Activated naive CD8-positive, alpha-beta T cell treated with anti-CD3 and anti-CD28 coated beads for 36 hours (primary cell): ENCODE measurements around the gene ZNF576. TPM values are rescaled to one million over a fixed set of nuclear protein-coding genes. Genes with fewer than 3 reads are reported as not detected.
"Not testable (repeated sequence)": the region's sequence is repeated elsewhere in the genome, so short reads cannot be mapped to it uniquely, and the experiment has no call there.

Experiments
- DNase-seq: peaks from one replicate; pipeline ENCODE4 v3.0.0; 2021
- H3K27ac Mint-ChIP-seq: one replicate; pipeline ENCODE4 v1.8.0; 2022; ENCODE audit warnings: mild to moderate bottlenecking, moderate library complexity, mixed read lengths
- H3K27me3 Mint-ChIP-seq: one replicate; pipeline ENCODE4 v1.8.0; 2022; ENCODE audit warnings: mild to moderate bottlenecking, mixed read lengths
- H3K36me3 Mint-ChIP-seq: one replicate; pipeline ENCODE4 v1.8.0; 2021; ENCODE audit warnings: mild to moderate bottlenecking, mixed read lengths
- H3K4me1 Mint-ChIP-seq: one replicate; pipeline ENCODE4 v1.8.0; 2021; ENCODE audit warnings: mixed read lengths
- H3K4me3 Mint-ChIP-seq: one replicate; pipeline ENCODE4 v1.8.0; 2022; ENCODE audit warnings: mild to moderate bottlenecking, moderate library complexity, mixed read lengths
- H3K9me3 Mint-ChIP-seq: one replicate; pipeline ENCODE4 v1.8.0; 2022; ENCODE audit warnings: mixed read lengths
- total RNA-seq, 2 experiments: library from RNA; stranded (reverse); gene quantifications; one replicate each; pipeline ENCODE4 v1.2.3, GENCODE V29; 2021

ZNF576 gene
- total RNA-seq, 2 experiments from 2014 or later: 11.7 to 14.9 TPM

DNA sequence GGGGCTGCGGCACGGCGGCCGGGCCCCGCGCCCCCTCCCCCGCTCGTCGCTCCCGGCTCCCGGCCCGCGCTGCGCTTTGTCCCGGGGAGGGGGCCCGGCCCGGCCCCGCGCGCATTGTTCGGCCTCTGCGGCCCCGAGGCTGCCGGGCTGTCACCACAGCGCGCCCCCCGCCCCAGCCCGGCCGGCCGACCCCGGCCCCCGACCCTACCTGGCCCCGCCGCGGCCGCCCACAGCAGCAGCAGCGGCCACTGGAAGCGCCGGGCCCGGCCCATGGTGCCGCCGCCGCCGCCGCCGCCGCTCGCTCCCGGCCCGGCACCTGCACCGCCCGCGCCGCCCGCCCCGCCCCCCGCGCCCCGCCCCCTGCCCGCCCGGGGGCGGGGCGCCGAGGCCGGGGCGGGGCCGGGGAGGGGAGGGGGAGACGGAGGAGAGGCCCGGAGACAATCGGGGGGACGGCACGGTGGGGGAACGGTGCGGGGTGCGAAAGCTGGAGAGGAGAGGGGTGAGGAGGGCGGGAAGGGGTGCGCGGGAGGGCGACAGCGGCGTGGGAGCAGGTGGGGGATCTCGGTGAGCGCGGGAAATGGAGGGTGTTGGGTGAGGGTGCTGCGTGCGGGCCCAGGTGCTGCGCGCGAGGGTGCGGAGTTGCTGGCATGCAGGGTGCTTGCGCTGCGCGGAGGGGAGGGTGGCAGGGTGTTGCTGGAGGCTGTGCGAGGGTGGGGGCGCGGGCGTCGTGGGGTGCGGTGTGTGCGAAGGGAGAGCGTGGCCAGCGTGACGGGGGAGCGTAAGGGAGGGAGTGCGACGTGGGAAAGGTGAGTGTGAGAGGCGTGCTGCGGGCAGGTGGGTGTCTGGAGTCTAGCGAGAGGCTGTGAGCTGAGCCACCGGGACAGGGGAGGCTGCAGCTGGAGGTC is 43.4 kb downstream of the ZNF576 start, which contains the start of gene CADM4:
Gene CADM4 (minus strand): TSS at position 332 of the 905 bp plus-strand sequence. CDS start 60 bp downstream, at position 272.
- no peaks in the 10 kb centered on the region for H3K9me3 Mint-ChIP-seq
- no peaks in the 10 kb centered on the region for H3K36me3 Mint-ChIP-seq
- peak; percentile 34 for DNase-seq
- H3K27ac Mint-ChIP-seq: no peak within 1 kb of the TSS
- peaks cover 4% of the 10 kb centered on the region for H3K4me1 Mint-ChIP-seq
- peak within 1 kb of the TSS; percentile 75 for H3K4me3 Mint-ChIP-seq
- peaks cover 57% of the 10 kb centered on the region for H3K27me3 Mint-ChIP-seq

DNA sequence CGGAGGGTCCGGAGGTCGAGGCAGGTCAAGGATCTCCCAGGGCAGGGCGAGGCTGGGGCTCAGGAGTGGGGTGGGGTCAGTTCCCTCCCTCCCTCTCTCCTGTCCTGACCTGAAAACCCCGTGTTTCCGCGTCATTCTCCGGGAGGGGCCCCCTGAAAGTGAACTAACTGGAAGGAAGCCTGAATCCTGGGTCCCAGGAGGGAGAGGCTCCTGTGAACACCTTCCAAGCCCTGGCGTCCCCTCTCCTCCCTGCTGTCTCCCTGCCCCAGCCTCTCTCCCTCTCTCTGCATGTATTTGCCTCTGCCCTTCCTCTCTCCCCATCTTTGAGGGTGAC is 44.0 kb downstream of the ZNF576 start:
- Mint-ChIP-seq H3K4me1 (peaks cover 4% of the 10 kb centered on the region), H3K27me3 (peaks cover 51% of the 10 kb centered on the region), H3K27ac (no peak overlapping the region), H3K36me3 (no peaks in the 10 kb centered on the region), H3K4me3 (peak overlapping the region; percentile 71), H3K9me3 (no peaks in the 10 kb centered on the region)
- DNase-seq: no peak

DNA sequence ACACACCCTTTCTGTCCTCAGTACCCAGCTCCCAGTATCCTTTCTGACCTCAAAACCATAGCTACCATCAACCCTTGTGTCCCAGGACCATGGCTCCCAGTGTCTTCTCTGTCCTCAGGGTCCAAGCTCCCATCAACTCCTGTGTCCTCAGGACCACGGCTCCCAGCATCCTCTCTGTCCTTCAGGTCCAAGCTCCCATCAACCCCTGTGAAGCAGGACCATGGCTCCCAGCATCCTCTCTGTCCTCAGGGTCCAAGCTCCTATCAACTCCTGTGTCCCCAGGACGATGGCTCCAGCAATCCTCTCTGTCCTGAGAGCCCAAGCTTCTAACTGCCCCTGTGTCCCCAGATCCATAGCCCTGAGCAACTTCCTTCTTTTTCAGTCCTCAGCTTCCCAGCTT is 44.9 kb downstream of the ZNF576 start:
- Mint-ChIP-seq H3K27me3 (peaks cover 43% of the 10 kb centered on the region), H3K36me3 (peaks cover 3% of the 10 kb centered on the region), H3K9me3 (peaks cover 4% of the 10 kb centered on the region), H3K27ac (no peak overlapping the region), H3K4me3 (peak overlapping the region; percentile 0), H3K4me1 (peaks cover 4% of the 10 kb centered on the region)
- no peak for DNase-seq

DNA sequence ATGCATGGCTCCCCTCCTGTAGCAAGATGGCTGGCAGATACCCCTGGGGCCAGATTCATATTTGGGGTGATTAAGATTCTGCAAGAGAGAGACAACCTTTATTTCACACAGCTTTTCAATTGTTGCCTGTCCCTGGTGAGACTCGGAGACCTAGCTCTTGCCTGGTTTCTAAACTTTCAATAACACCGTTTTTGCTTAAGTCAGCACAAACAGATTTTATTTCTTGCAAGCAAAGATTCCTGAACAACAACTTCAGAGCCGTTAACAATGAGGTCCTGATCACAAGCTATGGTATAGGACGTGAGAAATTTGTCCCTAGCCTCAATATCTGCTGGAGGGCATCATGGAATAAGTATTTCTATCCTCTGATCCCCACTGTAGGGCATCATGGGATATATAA is 46.1 kb downstream of the ZNF576 start:
- DNase-seq: no peak
- Mint-ChIP-seq H3K36me3 (peaks cover 6% of the 10 kb centered on the region), H3K9me3 (peaks cover 6% of the 10 kb centered on the region), H3K27ac (no peak overlapping the region), H3K4me3 (no peak overlapping the region), H3K4me1 (peaks cover 4% of the 10 kb centered on the region), H3K27me3 (peaks cover 34% of the 10 kb centered on the region)

DNA sequence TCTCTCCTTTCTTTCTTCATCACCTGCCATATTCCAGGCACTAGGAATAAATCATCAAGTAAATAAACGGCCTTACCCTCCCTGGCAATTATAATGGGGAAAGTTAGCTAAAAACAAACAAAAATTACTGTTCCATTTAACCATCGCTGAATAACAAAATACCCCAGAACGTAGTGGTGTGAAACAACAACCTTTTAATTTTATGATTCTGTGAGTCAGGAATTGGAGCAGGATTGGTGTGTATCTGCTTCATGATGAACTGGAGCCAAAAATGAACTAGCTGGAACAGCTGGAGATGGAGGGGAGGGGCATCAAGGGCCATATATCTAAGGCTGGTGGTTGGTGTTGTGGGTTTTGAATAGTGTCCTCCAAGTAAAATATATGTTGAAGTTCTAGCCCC is 46.9 kb downstream of the ZNF576 start:
- Mint-ChIP-seq H3K27ac (no peak overlapping the region), H3K9me3 (peaks cover 6% of the 10 kb centered on the region), H3K4me1 (peaks cover 4% of the 10 kb centered on the region), H3K4me3 (no peak overlapping the region), H3K36me3 (peaks cover 8% of the 10 kb centered on the region), H3K27me3 (peaks cover 26% of the 10 kb centered on the region)
- DNase-seq: no peak

DNA sequence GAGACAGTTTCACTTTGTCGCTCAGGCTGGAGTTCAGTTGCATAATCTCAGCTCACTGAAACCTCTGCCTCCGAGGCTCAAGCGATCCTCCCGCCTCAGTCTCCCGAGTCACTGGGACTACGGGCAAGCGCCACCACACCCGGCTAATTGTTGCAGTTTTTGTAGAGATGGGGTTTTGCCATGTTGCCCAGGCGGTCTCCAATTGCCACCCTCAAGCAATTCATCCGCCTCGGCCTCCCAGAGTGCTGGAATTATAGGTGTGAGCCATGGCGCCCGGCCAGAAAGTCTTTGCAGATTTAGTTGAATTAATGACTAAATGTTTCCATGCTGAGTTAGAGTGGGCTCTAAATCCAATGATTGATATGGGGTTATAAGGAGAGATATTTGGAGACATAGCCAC is 47.8 kb downstream of the ZNF576 start:
- no peak for DNase-seq
- H3K9me3 Mint-ChIP-seq: peaks cover 6% of the 10 kb centered on the region
- H3K4me3 Mint-ChIP-seq: no peak overlapping the region
- H3K27me3 Mint-ChIP-seq: peaks cover 17% of the 10 kb centered on the region
- H3K4me1 Mint-ChIP-seq: peaks cover 2% of the 10 kb centered on the region
- H3K36me3 Mint-ChIP-seq: peaks cover 8% of the 10 kb centered on the region
- H3K27ac Mint-ChIP-seq: no peak overlapping the region

DNA sequence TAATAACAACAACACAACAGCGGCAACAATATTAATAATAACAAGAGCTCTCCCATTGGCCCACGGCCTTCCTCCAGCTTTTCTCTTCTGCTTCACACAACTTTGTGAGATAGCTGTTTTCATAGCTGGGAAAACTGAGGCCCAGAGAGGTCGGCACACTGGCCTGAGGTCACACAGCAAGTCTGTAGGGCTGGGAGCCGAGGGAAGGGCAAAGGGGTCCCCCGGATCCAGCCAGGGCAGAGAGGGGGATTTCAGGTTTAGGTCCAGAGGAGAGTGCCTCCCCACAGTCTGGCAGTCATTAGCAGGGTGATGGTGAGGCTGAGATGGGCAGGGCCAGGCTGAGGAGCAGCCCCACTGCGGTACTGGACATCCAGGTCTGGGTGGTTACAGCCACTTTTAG is 52.2 kb downstream of the ZNF576 start:
- Mint-ChIP-seq H3K4me1 (no peaks in the 10 kb centered on the region), H3K36me3 (peaks cover 8% of the 10 kb centered on the region), H3K27me3 (no peaks in the 10 kb centered on the region), H3K27ac (no peak overlapping the region), H3K9me3 (peaks cover 6% of the 10 kb centered on the region), H3K4me3 (no peak overlapping the region)
- DNase-seq: no peak

DNA sequence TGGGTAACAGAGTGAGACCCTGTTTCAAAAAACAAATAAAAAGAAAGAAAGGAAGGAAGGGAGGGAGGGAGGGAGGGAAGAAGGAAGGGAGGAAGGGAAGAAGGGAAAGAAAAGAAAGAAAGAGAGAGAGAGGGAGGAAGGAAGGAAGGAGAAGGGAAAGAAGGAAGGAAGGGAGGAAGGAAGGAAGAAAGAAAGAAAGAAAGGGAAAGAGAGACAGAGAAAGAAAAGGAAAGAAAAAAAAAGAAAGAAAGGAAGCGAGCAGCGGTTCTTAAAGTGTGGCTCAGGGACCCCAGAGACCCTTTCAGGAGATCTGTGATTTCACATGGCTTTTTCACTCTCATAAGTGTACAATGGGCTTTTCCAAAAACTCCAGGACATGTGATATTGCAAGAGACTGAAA is 53.1 kb downstream of the ZNF576 start:
- no peak for DNase-seq
- Mint-ChIP-seq H3K36me3 (peaks cover 10% of the 10 kb centered on the region), H3K27me3 (no peaks in the 10 kb centered on the region), H3K9me3 (peaks cover 6% of the 10 kb centered on the region), H3K27ac (no peak overlapping the region), H3K4me1 (no peaks in the 10 kb centered on the region), H3K4me3 (no peak overlapping the region)

DNA sequence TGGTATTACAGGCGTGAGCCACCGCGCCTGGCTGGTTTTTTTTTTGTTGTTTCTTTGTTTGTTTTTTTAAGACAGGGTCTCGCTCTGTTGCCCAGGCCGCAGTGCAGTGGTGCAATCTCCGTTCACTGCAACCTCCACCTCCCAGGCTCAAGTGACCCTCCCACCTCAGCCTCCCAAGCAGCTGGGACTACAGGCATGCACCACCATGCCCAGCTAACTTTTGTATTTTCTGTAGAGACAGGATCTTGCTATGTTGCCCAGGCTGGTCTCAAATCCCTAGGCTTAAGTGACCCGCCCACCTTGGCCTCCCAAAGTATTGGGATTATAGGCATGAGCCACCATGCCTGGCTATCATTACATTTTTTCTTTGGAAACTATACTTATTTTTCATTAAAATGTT is 53.9 kb downstream of the ZNF576 start:
- not testable (repeated sequence) for H3K9me3 Mint-ChIP-seq, DNase-seq, H3K27ac Mint-ChIP-seq, H3K4me1 Mint-ChIP-seq, H3K27me3 Mint-ChIP-seq, H3K4me3 Mint-ChIP-seq
- H3K36me3 Mint-ChIP-seq: peaks cover 14% of the 10 kb centered on the region

Other genes with a start within 250 kb of the ZNF576 start
- not detected for gene CD177, start 242.9 kb upstream of the ZNF576 start, total RNA-seq
- not detected for gene TEX101, start 181.7 kb upstream of the ZNF576 start, total RNA-seq
- 1 to 10 TPM; 5.2 to 5.3 TPM for gene LYPD3, start 131.0 kb upstream of the ZNF576 start, total RNA-seq
- gene PHLDB3, start 91.8 kb upstream of the ZNF576 start, total RNA-seq: 10 to 100 TPM; 12.7 to 13.1 TPM
- 10 to 100 TPM; 41.5 to 44.8 TPM for gene ETHE1, start 69.4 kb upstream of the ZNF576 start, total RNA-seq
- gene ZNF575, start 63.4 kb upstream of the ZNF576 start, total RNA-seq: 1 to 10 TPM; 2.0 to 2.2 TPM
- gene XRCC1, start 21.1 kb upstream of the ZNF576 start, total RNA-seq: 10 to 100 TPM; 35.4 to 36.8 TPM
- 10 to 100 TPM; 14.3 to 16.8 TPM for gene PINLYP, start 20.8 kb upstream of the ZNF576 start, total RNA-seq
- 10 to 100 TPM; 19.8 to 24.6 TPM for gene IRGQ, start 461 bp upstream of the ZNF576 start, total RNA-seq
- gene SRRM5, start 15.5 kb downstream of the ZNF576 start, total RNA-seq: under 1 TPM; 0.54 to 0.60 TPM
- gene ZNF428, start 23.0 kb downstream of the ZNF576 start, total RNA-seq: 10 to 100 TPM; 16.8 to 19.7 TPM
- gene CADM4, start 43.3 kb downstream of the ZNF576 start, total RNA-seq: under 1 TPM; 0.26 to 0.29 TPM
- 1 to 10 TPM; 6.5 to 7.6 TPM for gene PLAUR, start 73.6 kb downstream of the ZNF576 start, total RNA-seq
- gene IRGC, start 119.5 kb downstream of the ZNF576 start, total RNA-seq: not detected
- gene SMG9, start 158.4 kb downstream of the ZNF576 start, total RNA-seq: 10 to 100 TPM; 55.7 to 58.1 TPM
- gene KCNN4, start 184.4 kb downstream of the ZNF576 start, total RNA-seq: 10 to 100 TPM; 38.9 to 41.5 TPM
- 1 to 10 TPM; 1.6 TPM for gene LYPD5, start 205.9 kb downstream of the ZNF576 start, total RNA-seq
- 1 to 10 TPM; 5.6 to 7.2 TPM for gene ZNF283, start 230.7 kb downstream of the ZNF576 start, total RNA-seq